SK-N-SH (cell line): ENCODE measurements around the gene SMARCA4.

Experiments used
- RFX5 ChIP-seq: IDR thresholded peaks from 2 replicates; pipeline ENCODE4 v1.6.1; 2012; ENCODE audit warnings: mild to moderate bottlenecking, improper control_type of control experiment, low read length
- YY1 ChIP-seq: IDR thresholded peaks from 2 replicates; pipeline ENCODE4 v1.4.0; 2012; ENCODE audit warnings: low read depth, mild to moderate bottlenecking

- TF ChIP-seq YY1: no peak
- TF ChIP-seq RFX5: no peak
These were observed 26.9 kb downstream of the SMARCA4 start for GRCh38 chr19:10987571-10988297.
